Large intestine (tissue), 3 donors: ENCODE data around the gene SLC9A7. TPM values are rescaled to one million over a fixed set of nuclear protein-coding genes. Genes with fewer than 3 reads are reported as not detected.

Experiments
- DNase-seq, 2 donors: peaks; one replicate each; pipeline versions ENCODE4 v3.0.0 to v3.0.0-alpha.2; 2013
- H3K27ac ChIP-seq: one replicate; pipeline ENCODE4 v1.5.1; 2013; ENCODE audit warnings: low read length
- H3K27me3 ChIP-seq: 2 replicates; pipeline ENCODE4 v1.6.1; 2013; ENCODE audit warnings: low read length; ENCODE audit not compliant: control insufficient read depth, insufficient read depth
- H3K36me3 ChIP-seq: 2 replicates; pipeline ENCODE4 v1.6.1; 2013; ENCODE audit warnings: low read length; ENCODE audit not compliant: control insufficient read depth, insufficient read depth
- H3K4me1 ChIP-seq: one replicate; pipeline ENCODE4 v1.6.1; 2013; ENCODE audit warnings: low read length; ENCODE audit not compliant: control insufficient read depth, insufficient read depth
- H3K4me3 ChIP-seq: one replicate; pipeline ENCODE4 v1.5.1; 2013; ENCODE audit warnings: low read length
- H3K9me3 ChIP-seq: one replicate; pipeline ENCODE4 v1.6.1; 2013; ENCODE audit warnings: mild to moderate bottlenecking, low read depth, low read length, moderate library complexity; ENCODE audit not compliant: control insufficient read depth
- WGBS: methylation state at CpG from one replicate; pipeline ENCODE4 v1.1.5; 2013; ENCODE audit warnings: low lambda C conversion rate; ENCODE audit not compliant: insufficient coverage; 5-methylcytosine and 5-hydroxymethylcytosine counted together
- polyA plus RNA-seq: library from polyadenylated mRNA; unstranded; fragments of 120-200 nt; gene quantifications from one replicate; pipeline ENCODE4 v1.2.1, GENCODE V29; 2013

The SLC9A7 gene
- polyA plus RNA-seq, 1 donor = 4.3 TPM

DNA sequence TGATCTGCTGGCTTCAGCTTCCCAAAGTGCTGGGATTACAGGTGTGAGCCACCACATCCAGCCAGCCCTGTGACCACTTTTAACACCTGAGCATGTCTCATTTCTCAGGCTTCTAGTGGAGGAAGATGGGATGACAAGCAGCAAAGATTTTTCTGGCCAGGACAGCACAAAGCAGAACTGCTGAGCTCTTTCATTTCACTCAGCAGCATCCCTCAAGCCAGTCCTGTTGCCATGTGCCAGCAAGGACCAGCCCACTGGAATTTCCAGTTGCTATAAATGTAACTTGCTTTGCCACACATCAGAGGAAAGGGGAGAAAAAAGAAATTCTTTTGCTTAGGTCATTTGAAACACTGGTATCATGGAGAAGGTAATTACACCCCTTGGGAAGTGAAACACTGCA, 75.9 kb downstream of the SLC9A7 start:
- peak in 1 of 2 donors; percentile 5 for DNase-seq
- Histone ChIP-seq H3K4me3 (no peak overlapping the region), H3K36me3 (no peaks in the 10 kb centered on the region), H3K4me1 (no peaks in the 10 kb centered on the region), H3K27ac (no peak overlapping the region), H3K9me3 (no peaks in the 10 kb centered on the region), H3K27me3 (no peaks in the 10 kb centered on the region)

DNA sequence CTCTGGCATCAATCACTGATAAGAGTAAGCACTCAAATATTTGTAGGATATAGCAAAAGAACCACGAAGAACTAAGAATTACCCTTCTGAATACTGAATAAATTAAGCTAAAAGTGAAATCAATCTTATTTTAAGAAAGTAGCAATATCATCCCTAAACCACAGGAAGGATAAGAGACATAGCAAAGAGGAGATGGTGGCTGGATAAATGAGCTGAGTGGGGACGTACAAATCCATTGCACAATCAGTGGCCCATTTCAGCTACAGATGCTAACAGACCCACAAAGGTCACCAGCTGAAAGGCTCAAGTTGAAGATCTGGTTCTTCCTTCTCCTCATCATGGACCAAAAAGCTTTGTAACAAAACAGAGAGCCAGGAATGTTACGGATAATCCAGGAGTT, 77.1 kb downstream of the SLC9A7 start:
- H3K4me3 ChIP-seq = no peak overlapping the region
- H3K4me1 ChIP-seq = no peaks in the 10 kb centered on the region
- H3K27ac ChIP-seq = no peak overlapping the region
- no peaks in the 10 kb centered on the region for H3K9me3 ChIP-seq
- WGBS = no CpG with 5 or more reads among the region's 3 CpGs
- no peaks in the 10 kb centered on the region for H3K27me3 ChIP-seq
- H3K36me3 ChIP-seq = no peaks in the 10 kb centered on the region
- no peak for DNase-seq

DNA sequence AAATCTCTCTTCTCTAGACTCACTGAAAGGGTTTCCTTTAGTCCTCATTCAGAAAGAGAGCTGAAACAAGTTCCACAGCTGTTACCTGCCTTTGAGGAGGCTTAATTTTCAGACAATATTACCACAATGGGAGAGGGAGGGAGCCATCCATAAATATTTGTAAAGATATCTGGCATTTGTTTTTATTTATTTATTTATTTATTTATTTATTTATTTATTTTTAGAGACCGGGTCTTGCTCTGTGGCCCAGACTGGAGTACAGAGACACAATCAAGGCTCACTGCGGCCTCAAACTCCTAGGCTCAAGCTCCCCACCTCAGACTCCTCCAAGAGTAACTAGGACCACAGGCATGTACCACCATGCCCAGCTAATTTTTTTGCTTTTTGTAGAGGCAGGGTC, 80.7 kb downstream of the SLC9A7 start:
- Histone ChIP-seq H3K4me1 (no peaks in the 10 kb centered on the region), H3K27ac (no peak overlapping the region), H3K36me3 (no peaks in the 10 kb centered on the region), H3K27me3 (no peaks in the 10 kb centered on the region), H3K4me3 (no peak overlapping the region), H3K9me3 (no peaks in the 10 kb centered on the region)
- WGBS = no CpG with 5 or more reads among the region's 2 CpGs
- DNase-seq = no peak

GRCh38 chrX:46676399-46677356, 82.2 kb downstream of the SLC9A7 start:
- Histone ChIP-seq H3K4me3 (no peak overlapping the region), H3K9me3 (no peaks in the 10 kb centered on the region), H3K36me3 (no peaks in the 10 kb centered on the region), H3K4me1 (no peaks in the 10 kb centered on the region), H3K27me3 (no peaks in the 10 kb centered on the region), H3K27ac (no peak overlapping the region)
- WGBS = 60% methylated on average over 1 of the region's 10 CpGs
- DNase-seq = no peak

GRCh38 chrX:46673620-46674359, 85.1 kb downstream of the SLC9A7 start:
- no peaks in the 10 kb centered on the region for H3K36me3 ChIP-seq
- WGBS = no CpG with 5 or more reads among the region's 5 CpGs
- no peaks in the 10 kb centered on the region for H3K9me3 ChIP-seq
- H3K27me3 ChIP-seq = no peaks in the 10 kb centered on the region
- no peak overlapping the region for H3K27ac ChIP-seq
- no peak for DNase-seq
- H3K4me3 ChIP-seq = no peak overlapping the region
- no peaks in the 10 kb centered on the region for H3K4me1 ChIP-seq

- no peak for DNase-seq
- H3K4me1 ChIP-seq = no peaks in the 10 kb centered on the region
- no peaks in the 10 kb centered on the region for H3K9me3 ChIP-seq
- H3K36me3 ChIP-seq = no peaks in the 10 kb centered on the region
- WGBS = no CpG with 5 or more reads among the region's 3 CpGs
- H3K4me3 ChIP-seq = no peak overlapping the region
- no peak overlapping the region for H3K27ac ChIP-seq
- H3K27me3 ChIP-seq = no peaks in the 10 kb centered on the region
Measured at GRCh38 chrX:46670316-46670715, 88.6 kb downstream of the SLC9A7 start.

DNA sequence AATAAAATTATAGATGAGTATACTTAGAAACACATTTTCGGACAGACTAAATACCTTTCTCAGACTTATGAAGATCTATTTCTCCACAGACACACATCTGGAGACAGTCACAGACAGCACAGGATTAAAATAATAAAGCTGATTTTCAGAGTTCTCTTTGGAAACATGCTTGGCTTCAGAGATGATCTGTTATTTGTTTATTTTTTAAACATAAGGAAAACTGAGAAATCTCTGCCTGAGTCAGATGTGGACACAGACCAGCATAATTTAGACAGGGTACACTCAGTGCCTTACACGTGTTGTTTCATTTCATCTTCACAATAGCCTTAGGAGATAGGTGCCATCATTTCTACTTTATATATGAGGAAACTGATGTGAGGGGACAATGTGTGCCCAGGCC, 92.1 kb downstream of the SLC9A7 start:
- DNase-seq = no peak
- Histone ChIP-seq H3K9me3 (no peaks in the 10 kb centered on the region), H3K27ac (no peak overlapping the region), H3K4me1 (no peaks in the 10 kb centered on the region), H3K27me3 (no peaks in the 10 kb centered on the region), H3K36me3 (no peaks in the 10 kb centered on the region), H3K4me3 (no peak overlapping the region)
- no CpG with 5 or more reads among the region's 2 CpGs for WGBS

- Histone ChIP-seq H3K4me1 (no peaks in the 10 kb centered on the region), H3K9me3 (no peaks in the 10 kb centered on the region), H3K27me3 (no peaks in the 10 kb centered on the region), H3K4me3 (no peak overlapping the region), H3K36me3 (no peaks in the 10 kb centered on the region), H3K27ac (no peak overlapping the region)
- no CpG with 5 or more reads among the region's 3 CpGs for WGBS
- DNase-seq = no peak
Measured at GRCh38 chrX:46665232-46666152, 93.4 kb downstream of the SLC9A7 start.

DNA sequence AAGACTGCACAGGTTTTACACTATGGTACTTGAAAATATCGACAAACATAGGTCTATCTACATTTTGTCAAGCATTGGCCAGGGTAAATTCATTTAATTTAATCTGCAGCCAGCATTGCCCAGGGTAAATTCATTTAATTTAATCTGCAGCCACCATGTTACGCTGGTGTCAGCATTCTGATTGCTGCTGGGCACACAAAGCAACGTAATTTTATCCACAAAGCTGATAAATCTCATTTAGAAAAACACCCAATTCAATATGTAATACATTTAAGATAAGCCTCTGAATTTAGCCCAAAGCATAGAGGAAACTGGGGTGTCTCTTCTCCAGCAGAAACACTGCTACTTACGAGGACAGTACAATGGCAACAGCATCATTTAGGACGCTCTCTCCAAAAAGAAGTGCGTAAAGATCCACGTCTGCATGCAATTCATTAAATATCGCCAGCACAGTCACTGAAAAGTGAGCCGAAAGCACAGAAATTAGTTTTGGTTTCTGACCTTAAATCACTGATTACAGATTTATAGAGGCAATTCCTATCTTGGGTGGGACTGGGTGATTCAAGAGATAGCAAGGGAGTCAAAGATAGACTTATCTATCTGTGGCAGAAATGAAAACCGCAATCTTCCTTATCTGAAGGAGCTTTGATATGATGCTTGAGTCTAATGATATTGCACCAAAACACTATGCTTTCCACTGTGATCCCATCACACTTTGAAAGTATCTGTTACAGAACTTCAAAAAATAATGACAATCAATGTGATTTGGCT, 96.5 kb downstream of the SLC9A7 start:
- no peaks in the 10 kb centered on the region for H3K36me3 ChIP-seq
- no peak overlapping the region for H3K27ac ChIP-seq
- H3K4me3 ChIP-seq = no peak overlapping the region
- H3K27me3 ChIP-seq = no peaks in the 10 kb centered on the region
- DNase-seq = no peak
- no peaks in the 10 kb centered on the region for H3K4me1 ChIP-seq
- no peaks in the 10 kb centered on the region for H3K9me3 ChIP-seq
- WGBS = no CpG with 5 or more reads among the region's 10 CpGs
